Sigmoid colon (tissue), 7 donors: ENCODE measurements around the gene TMEM182. TPM values are rescaled to one million over a fixed set of nuclear protein-coding genes. Genes with fewer than 3 reads are reported as not detected.

Experiments
- DNase-seq: peaks from one replicate; pipeline ENCODE4 v3.0.0-alpha.2; 2019
- H3K27ac ChIP-seq, 4 donors: fragments of 200-600 bp; sonication (generic); one replicate each; pipeline ENCODE4 v1.5.1; 2016 to 2019; ENCODE audit warnings: mild to moderate bottlenecking in 1 of 4
- H3K27me3 ChIP-seq, 3 donors: fragments of 200-600 bp; sonication (generic); one replicate each; pipeline ENCODE4 v1.5.1; 2019; ENCODE audit warnings: mild to moderate bottlenecking in 1 of 3
- H3K36me3 ChIP-seq, 4 donors: fragments of 200-600 bp; sonication (generic); one replicate each; pipeline ENCODE4 v1.5.1; 2016 to 2019
- H3K4me1 ChIP-seq, 4 donors: fragments of 200-600 bp; sonication (generic); one replicate each; pipeline ENCODE4 v1.5.1; 2017 to 2019
- H3K4me3 ChIP-seq, 4 donors: fragments of 200-600 bp; sonication (generic); one replicate each; pipeline ENCODE4 v1.5.1; 2017 to 2019; ENCODE audit warnings: mild to moderate bottlenecking in 2 of 4, moderate library complexity in 1 of 4
- H3K9me3 ChIP-seq, 4 donors: fragments of 200-600 bp in 3 of 4; sonication (generic) in 3 of 4; one replicate each; pipeline versions ENCODE4 v1.5.1 to v1.6.1; 2013 to 2019
- CTCF ChIP-seq, 4 experiments: fragments of 450-650 bp in 3 of 4; fragments of 200-600 bp in 1 of 4; IDR thresholded peaks; one replicate each; pipeline ENCODE4 v1.5.1; 2016 to 2019; ENCODE audit warnings: antibody characterized with exemption in 4 of 4, mild to moderate bottlenecking in 3 of 4, moderate library complexity in 2 of 4
- EP300 ChIP-seq, 4 donors: sonication (generic); formaldehyde crosslinking; IDR thresholded peaks; one replicate each; pipeline ENCODE4 v1.6.1; 2017; ENCODE audit warnings: antibody characterized with exemption in 4 of 4
- POLR2A ChIP-seq, 2 donors: fragments of 450-650 bp; IDR thresholded peaks; one replicate each; pipeline ENCODE4 v1.6.1; 2016; ENCODE audit warnings: antibody characterized with exemption in 2 of 2, mild to moderate bottlenecking in 2 of 2, moderate library complexity in 2 of 2
- POLR2AphosphoS5 ChIP-seq, 4 donors: sonication (generic); formaldehyde crosslinking; IDR thresholded peaks; one replicate each; pipeline ENCODE4 v1.6.1; 2017; ENCODE audit warnings: antibody characterized with exemption in 4 of 4
- WGBS, 2 donors: extraction: QIAGEN DNeasy Blood & Tissue Kit; methylation state at CpG; one replicate each; pipeline ENCODE4 v1.1.7; 2013; 5-methylcytosine and 5-hydroxymethylcytosine counted together
- intact Hi-C: fragments of 100-400 bp; cut with DNase I; formaldehyde crosslinking; loops from one replicate; pipeline ENCODE4 v1.15.1; 2023
- polyA plus RNA-seq, 3 donors: library from polyadenylated mRNA; stranded (reverse); fragments of 200-250 nt; gene quantifications; one replicate each; pipeline ENCODE4 v1.2.3, GENCODE V29; 2013
- total RNA-seq, 4 donors: library from RNA; depleted of rRNA; stranded (reverse); fragments of >200 nt; gene quantifications; one replicate each; pipeline ENCODE4 v1.1.0, GENCODE V29; 2016
- donor health status: healthy with polysubstance abuse.
- donor health status: Bipolar disorder and iron deficiency.
- donor health status: healthy.

Gene TMEM182
- total and polyA plus RNA-seq, 7 donors = 0.36 to 2.5 (median 1.7) TPM; not detected in 1

DNA sequence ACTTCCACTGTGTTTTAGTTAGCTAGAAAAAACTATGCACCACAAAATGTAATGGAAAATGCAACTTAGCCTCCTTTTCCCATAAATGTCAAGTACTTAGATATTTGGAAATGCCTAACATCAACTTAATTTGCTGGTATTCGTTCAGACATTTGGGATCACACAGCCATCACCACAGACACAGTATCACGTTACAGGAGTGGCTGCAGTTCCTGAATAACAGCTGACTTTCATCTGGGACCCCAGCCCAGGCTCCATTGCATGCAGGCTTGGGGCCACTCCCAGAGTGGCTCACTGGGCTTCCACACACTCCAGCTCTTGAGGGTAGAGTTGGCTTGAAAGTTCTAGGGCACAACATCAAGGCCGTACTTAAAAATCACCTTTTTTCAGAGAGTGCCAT, 9.3 kb downstream of the TMEM182 start:
- no peak for TF ChIP-seq POLR2A (IDR thresholded peaks at IDR 0.05)
- no peak for TF ChIP-seq POLR2AphosphoS5 (IDR thresholded peaks at IDR 0.05)
- no peak for TF ChIP-seq CTCF (IDR thresholded peaks at IDR 0.05)
- TF ChIP-seq EP300 (IDR thresholded peaks at IDR 0.05) = no peak
- Histone ChIP-seq H3K36me3 (no peaks in the 10 kb centered on the region), H3K27ac (no peak overlapping the region), H3K4me1 (no peaks in the 10 kb centered on the region), H3K9me3 (no peaks in the 10 kb centered on the region), H3K27me3 (no peaks in the 10 kb centered on the region), H3K4me3 (no peak overlapping the region)
- WGBS, 2 donors = 79 to 85% methylated on average over 3 of the region's 3 CpGs
- DNase-seq = no peak
- intact Hi-C loops = no loop called here

DNA sequence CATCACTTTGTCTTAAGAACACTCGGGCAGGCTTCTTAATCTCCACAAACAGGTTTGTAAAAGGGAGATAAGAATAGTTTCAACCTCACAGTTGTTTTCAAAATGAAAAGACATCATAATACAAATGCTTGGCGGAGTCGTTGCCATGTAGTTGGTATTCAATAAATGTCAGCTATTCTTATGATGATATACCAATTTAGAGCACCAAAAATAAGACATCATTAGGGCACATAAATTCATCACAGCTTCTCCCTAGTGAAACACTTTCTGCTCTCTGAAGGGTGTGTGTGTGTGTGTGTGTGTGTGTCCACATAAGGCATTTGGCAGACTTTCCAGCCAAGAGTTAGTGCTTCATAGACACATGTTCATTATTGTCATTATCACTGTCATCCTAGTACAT, 10.8 kb downstream of the TMEM182 start:
- 94 to 96% methylated on average over 3 of the region's 3 CpGs for WGBS, 2 donors
- no peaks in the 10 kb centered on the region for H3K27me3 ChIP-seq
- TF ChIP-seq EP300 (IDR thresholded peaks at IDR 0.05) (no peak), POLR2AphosphoS5 (IDR thresholded peaks at IDR 0.05) (no peak), POLR2A (IDR thresholded peaks at IDR 0.05) (no peak), CTCF (IDR thresholded peaks at IDR 0.05) (no peak)
- no peak for DNase-seq
- intact Hi-C loops = no loop called here
- H3K4me1 ChIP-seq = no peaks in the 10 kb centered on the region
- H3K27ac ChIP-seq = no peak overlapping the region
- no peaks in the 10 kb centered on the region for H3K9me3 ChIP-seq
- H3K36me3 ChIP-seq = no peaks in the 10 kb centered on the region
- H3K4me3 ChIP-seq = no peak overlapping the region

- H3K4me1 ChIP-seq = no peaks in the 10 kb centered on the region
- no peaks in the 10 kb centered on the region for H3K36me3 ChIP-seq
- no peaks in the 10 kb centered on the region for H3K9me3 ChIP-seq
- WGBS, 2 donors = 90 to 92% methylated on average over 5 of the region's 5 CpGs
- no peak for DNase-seq
- TF ChIP-seq EP300 (IDR thresholded peaks at IDR 0.05) (no peak), CTCF (IDR thresholded peaks at IDR 0.05) (no peak)
- H3K4me3 ChIP-seq = no peak overlapping the region
- no peak overlapping the region for H3K27ac ChIP-seq
- H3K27me3 ChIP-seq = no peaks in the 10 kb centered on the region
- intact Hi-C loops = no loop called here
These were observed 11.4 kb downstream of the TMEM182 start for GRCh38 chr2:102773149-102773705.

DNA sequence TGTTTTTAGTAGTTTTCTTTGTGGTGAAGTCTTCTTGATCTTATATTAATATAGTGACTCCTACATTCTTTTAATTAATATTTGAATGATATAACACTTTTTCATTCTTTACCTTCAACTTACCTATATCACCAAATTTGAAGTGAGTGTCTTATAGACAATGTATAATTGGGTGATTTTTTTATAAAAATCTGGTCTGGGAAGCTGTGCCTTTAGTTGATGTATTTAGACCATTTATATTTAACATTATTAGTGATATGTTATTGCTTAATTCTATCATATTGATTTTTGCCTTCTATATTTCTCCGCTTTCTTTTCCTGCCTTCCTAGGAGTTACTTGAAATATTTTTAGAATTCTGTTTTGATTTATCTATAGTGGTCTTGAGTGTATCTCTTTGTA, 16.4 kb downstream of the TMEM182 start:
- 97 to 100% methylated on average over 1 of the region's 1 CpG for WGBS, 2 donors
- intact Hi-C loops = no loop called here
- no peak overlapping the region for H3K27ac ChIP-seq
- H3K9me3 ChIP-seq = no peaks in the 10 kb centered on the region
- peaks cover 0 to 4% (median 2%) of the 10 kb centered on the region in 4 donors for H3K4me1 ChIP-seq
- no peaks in the 10 kb centered on the region for H3K36me3 ChIP-seq
- no peak for DNase-seq
- TF ChIP-seq POLR2A (IDR thresholded peaks at IDR 0.05) (no peak), CTCF (IDR thresholded peaks at IDR 0.05) (no peak), EP300 (IDR thresholded peaks at IDR 0.05) (no peak), POLR2AphosphoS5 (IDR thresholded peaks at IDR 0.05) (no peak)
- no peaks in the 10 kb centered on the region for H3K27me3 ChIP-seq
- no peak overlapping the region for H3K4me3 ChIP-seq

GRCh38 chr2:102780467-102780866, 18.6 kb downstream of the TMEM182 start:
- no peak for TF ChIP-seq POLR2A (IDR thresholded peaks at IDR 0.05)
- TF ChIP-seq CTCF (IDR thresholded peaks at IDR 0.05) = no peak
- no peak for TF ChIP-seq EP300 (IDR thresholded peaks at IDR 0.05)
- no peak for TF ChIP-seq POLR2AphosphoS5 (IDR thresholded peaks at IDR 0.05)

More at GRCh38 chr2:102780467-102780866, 18.6 kb downstream of the TMEM182 start:
- intact Hi-C loops = no loop called here
- no peaks in the 10 kb centered on the region for H3K36me3 ChIP-seq
- no peak overlapping the region for H3K27ac ChIP-seq
- WGBS, 2 donors = 95 to 96% methylated on average over 1 of the region's 1 CpG
- DNase-seq = no peak
- no peaks in the 10 kb centered on the region for H3K27me3 ChIP-seq
- no peaks in the 10 kb centered on the region for H3K9me3 ChIP-seq
- H3K4me3 ChIP-seq = no peak overlapping the region
- peaks cover 0 to 11% (median 4%) of the 10 kb centered on the region in 4 donors for H3K4me1 ChIP-seq
